Endothelial cell of umbilical vein (primary cell): ENCODE results near the gene ABCF1. TPM values are rescaled to one million over a fixed set of nuclear protein-coding genes. Genes with fewer than 3 reads are reported as not detected.

Source experiments
- BruUV-seq: library from RNA; stranded (reverse); fragments of 400-500 nt; replicated peaks from 2 replicates; lab custom pipeline; 2021; lab: Mats Ljungman, UMichigan
- CTCF ChIA-PET: fragments of 300-600, 350-600 bp; sonication (Branson Sonifier 250); formaldehyde crosslinking; loops from one replicate; lab custom pipeline; 2021; ENCODE audit warnings: antibody characterized with exemption, inconsistent platforms; lab: Charles Lee
- POLR2A ChIA-PET: fragments of 300-600, 350-600 bp; sonication (Branson Sonifier 250); formaldehyde crosslinking; loops from one replicate; lab custom pipeline; 2021; ENCODE audit warnings: antibody characterized with exemption, inconsistent platforms; lab: Charles Lee
- DNase-seq: peaks from one replicate; pipeline ENCODE4 v3.0.0-alpha.2; 2011; ENCODE audit warnings: low read depth, low spot score
- FAIRE-seq: peaks from 2 replicates; lab custom pipeline; 2011; peaks lifted over from hg19 to GRCh38; lab: Jason Lieb, UNC
- H2AFZ ChIP-seq: 2 replicates; pipeline ENCODE4 v1.6.0; 2012; ENCODE audit warnings: low read depth, low read length, control low read depth, inconsistent platforms
- H3K27ac ChIP-seq: 2 replicates; pipeline ENCODE4 v1.5.1; 2011; ENCODE audit warnings: low read depth, mild to moderate bottlenecking, control low read depth, low read length, moderate library complexity; ENCODE audit not compliant: insufficient read depth
- H3K27me3 ChIP-seq, 2 experiments: 2 replicates each; pipeline versions ENCODE4 v1.6.0 to v1.6.1; 2011; ENCODE audit warnings: low read length in 2 of 2, mixed read lengths in 1 of 2; ENCODE audit not compliant: control insufficient read depth in 2 of 2, insufficient read depth in 2 of 2
- H3K36me3 ChIP-seq, 2 experiments: 2 replicates in 1 of 2; 3 replicates in 1 of 2; pipeline ENCODE4 v1.5.1; 2011; ENCODE audit warnings: low read length in 2 of 2, mild to moderate bottlenecking in 1 of 2, moderate library complexity in 1 of 2; ENCODE audit not compliant: control insufficient read depth in 2 of 2, insufficient read depth in 2 of 2; ENCODE audit errors: extremely low read depth in 1 of 2
- H3K4me1 ChIP-seq: 3 replicates; pipeline ENCODE4 v1.5.1; 2011; ENCODE audit warnings: mild to moderate bottlenecking, low read length; ENCODE audit not compliant: control insufficient read depth, insufficient read depth; ENCODE audit errors: extremely low read depth
- H3K4me2 ChIP-seq: 2 replicates; pipeline ENCODE4 v1.6.1; 2011; ENCODE audit warnings: low read length, control low read depth, mixed read lengths; ENCODE audit not compliant: insufficient read depth
- H3K4me3 ChIP-seq, 3 experiments: fragments of 200-600 bp in 1 of 3; sonication (generic), shearing (Covaris generic) in 1 of 3; replicated peaks in 1 of 3; 2 replicates each; pipeline ENCODE4 v1.5.1; 2011 to 2016; ENCODE audit warnings: control low read depth in 3 of 3, low read length in 3 of 3, mild to moderate bottlenecking in 2 of 3, inconsistent platforms in 1 of 3, low read depth in 1 of 3, moderate library complexity in 1 of 3; ENCODE audit not compliant: insufficient read depth in 1 of 3
- H3K79me2 ChIP-seq: 2 replicates; pipeline ENCODE4 v1.6.0; 2012; ENCODE audit warnings: low read length, inconsistent platforms; ENCODE audit not compliant: control insufficient read depth, insufficient read depth
- H3K9ac ChIP-seq: replicated peaks from 2 replicates; pipeline ENCODE3; 2011; ENCODE audit warnings: low read length, control low read depth; ENCODE audit not compliant: insufficient read depth; ENCODE audit errors: extremely low read depth
- H3K9me1 ChIP-seq: replicated peaks from 3 replicates; pipeline ENCODE4 v1.6.0; 2011; ENCODE audit warnings: mild to moderate bottlenecking, low read length; ENCODE audit not compliant: control insufficient read depth, insufficient read depth; ENCODE audit errors: extremely low read depth
- H3K9me3 ChIP-seq: replicated peaks from 2 replicates; pipeline ENCODE4 v1.5.1; 2012; ENCODE audit warnings: low read length, inconsistent platforms; ENCODE audit not compliant: control insufficient read depth, insufficient read depth
- H4K20me1 ChIP-seq: replicated peaks from 2 replicates; pipeline ENCODE3; 2011; ENCODE audit warnings: mild to moderate bottlenecking, low read length; ENCODE audit not compliant: control insufficient read depth, insufficient read depth; ENCODE audit errors: extremely low read depth
- CTCF ChIP-seq, 2 donors: IDR thresholded peaks; 1 replicate in 1 of 2; 2 replicates in 1 of 2; pipeline ENCODE4 v1.5.1; 2011; ENCODE audit warnings: low read length in 2 of 2, mild to moderate bottlenecking in 2 of 2, moderate library complexity in 2 of 2, control low read depth in 1 of 2, inconsistent platforms in 1 of 2, low read depth in 1 of 2; ENCODE audit not compliant: insufficient read depth in 1 of 2; ENCODE audit errors: extremely low read depth in 1 of 2
- EZH2 ChIP-seq: IDR thresholded peaks from 2 replicates; pipeline ENCODE4 v1.6.1; 2012; ENCODE audit warnings: borderline replicate concordance, low read depth, mild to moderate bottlenecking, moderate library complexity, low read length, inconsistent platforms; ENCODE audit not compliant: severe bottlenecking
- FOS ChIP-seq: IDR thresholded peaks from 2 replicates; pipeline ENCODE4 v1.6.1; 2011; ENCODE audit warnings: mild to moderate bottlenecking, low read length, moderate library complexity, borderline replicate concordance; ENCODE audit not compliant: insufficient read depth
- GATA2 ChIP-seq: IDR thresholded peaks from 2 replicates; pipeline ENCODE4 v1.7.0; 2011; ENCODE audit warnings: low read depth, mild to moderate bottlenecking, moderate library complexity, mixed read lengths, low read length; ENCODE audit not compliant: insufficient read length, insufficient read depth
- JUN ChIP-seq: IDR thresholded peaks from 2 replicates; pipeline ENCODE4 v1.6.1; 2011; ENCODE audit warnings: borderline replicate concordance, low read depth; ENCODE audit not compliant: insufficient read length, insufficient read depth
- MYC ChIP-seq: IDR thresholded peaks from one replicate; pipeline ENCODE4 v1.6.1; 2011; ENCODE audit warnings: mild to moderate bottlenecking, low read depth, low read length
- POLR2A ChIP-seq: IDR thresholded peaks from 2 replicates; pipeline ENCODE4 v1.6.1; 2012; ENCODE audit warnings: low read depth, mild to moderate bottlenecking, control low read depth, low read length
- POLR2AphosphoS5 ChIP-seq: IDR thresholded peaks from 2 replicates; pipeline ENCODE4 v1.6.1; 2012; ENCODE audit warnings: low read depth, mild to moderate bottlenecking, control low read depth, low read length, moderate library complexity; ENCODE audit not compliant: insufficient read depth
- dilution Hi-C: fragments of 300-500 bp; cut with MboI; formaldehyde crosslinking; loops from one replicate; pipeline ENCODE4 v1.15.0; 2019; ENCODE audit warnings: low sequenced_read_pairs; ENCODE audit not compliant: extremely low pct_ligation_motif_present
- intact Hi-C: fragments of 100-400 bp; cut with micrococcal nuclease; formaldehyde crosslinking; loops from one replicate; pipeline ENCODE4 v1.10.0; 2022
- polyA plus RNA-seq, 4 experiments: library from polyadenylated mRNA; depleted of rRNA in 3 of 4; stranded (reverse) in 3 of 4; unstranded in 1 of 4; fragments of >200 nt; gene quantifications; 2 replicates each; pipeline versions ENCODE4 v1.2.1 to v1.2.3, GENCODE V29; 2011 to 2012; ENCODE audit warnings: missing spikeins in 1 of 4
- total RNA-seq: library from RNA; stranded (reverse); gene quantifications from 2 replicates; pipeline ENCODE4 v1.2.3, GENCODE V29; 2021
- TF ChIP-seq, protein P1 (sequence below): IDR thresholded peaks from 2 replicates; pipeline ENCODE4 v1.6.1; 2011; ENCODE audit not compliant: insufficient read depth, insufficient read length

ABCF1 gene
- total and polyA plus RNA-seq, 2 donors (not counting 3 experiments of a cell fraction or from before 2014, with no cell fraction given), result 34.0 to 60.3 TPM

- Histone ChIP-seq H3K79me2 (peaks cover 33% of the 10 kb centered on the region), H2AFZ (no peak overlapping the region), H3K9me3 (no peaks in the 10 kb centered on the region), H3K9ac (peak overlapping the region; percentile 95), H3K27me3 (no peaks in the 10 kb centered on the region), H3K9me1 (no peaks in the 10 kb centered on the region), H3K4me2 (peak overlapping the region; percentile 84), H3K4me3 (peak overlapping the region; percentile 35 to 74 (median 73)), H3K4me1 (peaks cover 16% of the 10 kb centered on the region), H3K27ac (peak overlapping the region; percentile 96), H4K20me1 (no peaks in the 10 kb centered on the region), H3K36me3 (peaks cover 5 to 11% of the 10 kb centered on the region in 2 experiments)
- POLR2A ChIA-PET, result interaction anchor here (0.7 kb wide), 1 partner anchor 13 kb away, joined by 8 read pairs; no protein-coding TSS in a partner anchor
- FAIRE-seq (no peak), DNase-seq (no peak)
- dilution Hi-C loops (no loop called here), intact Hi-C loops (no loop called here)
- BruUV-seq, result no TSS peak
- TF ChIP-seq POLR2AphosphoS5 (no peak), GATA2 (no peak), POLR2A (no peak)
- CTCF ChIA-PET, result interaction anchor here (0.7 to 1.6 kb wide), 4 partner anchors 47 to 113 kb away, joined by 3 to 17 read pairs (median 4); no protein-coding TSS in a partner anchor
Measured at GRCh38 chr6:30618270-30618797, 47.1 kb downstream of the ABCF1 start.

- no TSS peak for BruUV-seq
- POLR2A ChIA-PET, result no interaction called here
- DNase-seq (no peak), FAIRE-seq (no peak)
- no peak for TF ChIP-seq POLR2A
- TF ChIP-seq CTCF (IDR thresholded peaks at IDR 0.05; ENCODE audit: extremely low read depth in 1 of 2, insufficient read depth in 1 of 2, low read depth in 1 of 2, low read length in 2 of 2), result no peak
- TF ChIP-seq JUN, result no peak
- no peak for TF ChIP-seq GATA2
- TF ChIP-seq MYC, result no peak
- TF ChIP-seq FOS, result no peak
- TF ChIP-seq EZH2, result no peak
- TF ChIP-seq, protein P1, sequence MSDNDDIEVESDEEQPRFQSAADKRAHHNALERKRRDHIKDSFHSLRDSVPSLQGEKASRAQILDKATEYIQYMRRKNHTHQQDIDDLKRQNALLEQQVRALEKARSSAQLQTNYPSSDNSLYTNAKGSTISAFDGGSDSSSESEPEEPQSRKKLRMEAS, result no peak
- no peak for TF ChIP-seq POLR2AphosphoS5
- CTCF ChIA-PET, result no interaction called here
- Histone ChIP-seq H3K9ac (no peak overlapping the region), H2AFZ (no peak overlapping the region), H3K9me3 (no peaks in the 10 kb centered on the region), H3K4me2 (no peak overlapping the region), H3K27ac (no peak overlapping the region), H3K27me3 (no peaks in the 10 kb centered on the region), H3K9me1 (no peaks in the 10 kb centered on the region), H3K79me2 (peaks cover 29% of the 10 kb centered on the region), H3K36me3 (peaks cover 5 to 11% of the 10 kb centered on the region in 2 experiments), H3K4me3 (no peak overlapping the region), H4K20me1 (no peaks in the 10 kb centered on the region), H3K4me1 (peaks cover 6% of the 10 kb centered on the region)
- intact Hi-C loops, result no loop called here
- dilution Hi-C loops, result no loop called here
Measured at GRCh38 chr6:30619561-30619960, 48.3 kb downstream of the ABCF1 start.
